Suppressor macrophage treated with lipopolysaccharide for 1 hour (primary cell): ENCODE measurements around the gene FSTL1.

Experiments used
- DNase-seq, 3 donors: peaks; one replicate each; pipeline ENCODE4 v3.0.0-alpha.2; 2020 to 2022

The FSTL1 gene

GRCh38 chr3:120468635-120469295, 18.0 kb upstream of the FSTL1 start:
- no peak for DNase-seq

DNA sequence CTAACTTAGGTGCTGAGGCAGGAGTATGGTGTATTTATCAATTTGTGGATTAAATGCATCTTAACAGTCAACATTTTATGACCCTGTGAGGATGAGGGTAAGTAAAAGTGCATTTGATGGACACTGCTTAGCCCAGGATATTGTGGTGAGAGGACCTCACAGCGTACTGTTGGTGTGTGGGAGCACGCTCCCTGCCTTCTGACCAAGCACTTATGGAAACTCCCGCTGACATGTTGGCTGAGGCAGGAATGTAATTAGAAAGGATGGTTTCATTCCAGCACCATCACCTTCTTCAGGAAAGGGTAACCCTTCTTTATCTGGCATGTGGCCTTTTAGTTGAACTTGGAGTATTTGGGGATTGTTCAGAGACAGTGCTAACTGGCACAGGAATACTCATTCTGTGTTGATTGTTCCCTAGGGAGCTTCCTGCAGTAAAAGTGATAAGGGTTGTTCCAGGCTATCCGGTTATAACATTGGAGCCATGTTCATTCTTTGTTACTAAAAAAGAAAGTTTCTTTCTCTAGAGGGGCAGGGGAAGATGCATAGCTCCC, 11.7 kb upstream of the FSTL1 start:
- DNase-seq: no peak

GRCh38 chr3:120461416-120461815, 10.6 kb upstream of the FSTL1 start:
- no peak for DNase-seq

GRCh38 chr3:120460862-120461261, 10.1 kb upstream of the FSTL1 start:
- DNase-seq: no peak

DNA sequence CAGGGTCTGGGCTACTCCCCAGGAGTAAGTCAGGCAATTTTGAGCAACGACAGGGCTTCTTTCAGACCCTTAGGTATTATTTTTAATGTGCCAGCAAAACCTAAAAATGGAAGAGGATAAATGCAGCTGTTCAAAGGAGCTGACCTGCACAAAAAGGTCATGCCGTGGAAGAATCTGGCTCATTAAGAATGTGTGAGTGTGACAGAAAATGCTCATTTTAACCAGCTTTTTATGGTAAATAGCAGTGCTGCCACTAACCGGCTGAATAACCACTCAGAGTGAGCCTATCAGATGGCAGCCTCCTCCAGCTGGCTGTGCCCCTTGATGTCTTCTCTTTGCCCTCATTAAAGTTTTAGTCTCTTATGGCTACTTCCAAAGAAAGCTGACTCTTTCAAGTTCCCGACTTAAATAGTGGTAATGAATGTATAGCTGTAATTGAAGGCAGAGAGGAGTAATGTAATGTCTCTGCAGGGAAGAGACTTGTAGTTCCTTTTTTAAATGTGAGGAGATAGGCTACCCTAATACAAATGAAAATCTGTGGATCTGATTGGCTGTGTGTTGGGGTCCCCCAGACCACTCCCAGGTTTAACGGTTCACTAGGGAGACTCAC, 9.5 kb upstream of the FSTL1 start:
- DNase-seq: no peak

GRCh38 chr3:120459196-120459595, 8.4 kb upstream of the FSTL1 start:
- no peak for DNase-seq

GRCh38 chr3:120457827-120458226, 7.0 kb upstream of the FSTL1 start:
- no peak for DNase-seq

DNA sequence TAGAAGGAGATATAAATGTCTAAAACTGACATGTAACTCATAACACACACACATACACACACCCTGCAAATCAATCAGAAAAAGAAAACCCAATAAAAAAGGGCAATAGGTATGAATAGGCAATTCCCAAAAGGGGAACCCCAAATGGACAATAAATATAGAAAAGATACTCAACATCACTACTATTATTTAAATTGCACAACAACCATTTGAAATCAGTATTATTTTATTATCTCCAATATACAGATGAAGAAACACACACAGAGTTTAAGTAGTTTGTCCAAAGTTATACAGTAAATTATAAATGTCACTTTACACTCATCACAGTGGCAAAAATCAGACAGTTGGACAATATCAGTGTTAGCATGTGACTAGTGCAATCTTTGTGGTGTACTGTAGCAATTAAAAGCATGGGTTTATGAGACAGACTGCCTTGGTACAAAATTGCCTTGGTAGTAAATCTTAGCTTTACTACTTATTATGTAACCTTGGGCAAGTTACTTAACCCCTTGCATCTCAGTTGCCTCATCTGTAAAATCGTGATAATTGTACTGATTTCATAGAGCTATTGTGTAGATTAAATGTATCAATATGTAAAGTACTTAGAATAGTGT, 3.4 kb upstream of the FSTL1 start:
- no peak for DNase-seq

DNA sequence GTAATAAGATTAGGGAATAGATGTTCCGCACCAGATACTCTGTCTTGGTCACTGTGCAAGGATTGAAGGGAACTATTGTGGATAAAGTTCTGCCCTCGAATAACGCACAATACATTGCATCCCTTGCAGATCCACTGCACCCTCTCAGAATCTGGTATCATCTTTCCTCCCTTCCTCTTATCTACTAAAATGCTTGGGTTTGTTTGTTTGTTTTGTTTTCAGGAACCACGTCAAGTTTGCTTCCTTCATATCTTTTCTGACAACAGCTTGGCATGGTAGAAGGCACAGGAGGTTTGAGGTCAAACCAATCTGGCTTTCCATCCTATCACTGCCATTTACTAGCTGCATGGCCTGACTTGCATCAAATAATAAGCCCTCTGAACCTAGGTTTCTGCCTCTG, 2.0 kb upstream of the FSTL1 start:
- no peak for DNase-seq

- no peak for DNase-seq
Measured at GRCh38 chr3:120451806-120452205, 1.0 kb upstream of the FSTL1 start.

GRCh38 chr3:120451272-120451761, 525 bp upstream of the FSTL1 start:
- DNase-seq: no peak

DNA sequence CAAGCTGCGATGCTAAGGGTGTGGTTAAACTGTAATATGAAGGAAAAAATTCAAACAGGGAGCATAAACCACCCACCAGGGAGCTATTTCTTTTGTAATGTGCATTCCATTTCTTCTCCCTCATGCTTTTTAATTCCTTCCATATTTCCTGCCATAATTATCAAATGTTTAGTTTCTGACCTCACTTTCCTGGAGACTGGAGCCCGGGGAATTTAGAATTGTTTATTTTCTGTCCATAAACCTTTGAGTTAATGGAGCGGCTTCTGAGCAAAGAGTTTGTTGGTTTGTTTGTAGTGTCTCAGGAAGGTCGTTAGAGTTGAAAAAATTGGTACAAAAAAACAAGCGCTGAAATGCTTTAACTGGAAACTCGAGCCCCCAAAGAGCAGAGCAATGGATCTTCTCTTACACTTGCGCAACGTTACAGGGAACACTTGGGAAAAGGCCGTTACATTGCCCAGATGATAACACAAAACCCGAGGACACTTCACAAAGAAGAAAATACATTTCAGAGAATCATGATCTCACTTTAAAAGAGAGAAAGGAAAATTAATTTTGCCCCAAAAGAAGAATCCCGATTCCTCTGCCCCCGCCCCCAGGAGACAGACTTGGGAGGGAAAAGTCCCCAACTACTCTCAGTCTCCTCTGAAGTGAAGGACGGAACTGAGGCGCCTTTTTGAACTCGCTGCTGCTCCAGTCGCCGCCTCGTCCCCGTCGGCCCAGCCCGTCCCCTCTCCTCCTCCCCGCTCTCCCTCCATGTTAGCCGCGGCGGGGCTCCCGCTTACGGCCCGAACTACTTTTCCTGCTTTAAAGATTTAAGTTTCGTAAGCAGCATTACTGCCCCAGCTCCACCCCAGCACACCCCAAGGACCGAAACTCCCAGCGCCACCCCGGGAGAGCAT, 842 bp downstream of the FSTL1 start:
- DNase-seq: peak; percentile 37 to 43 (median 39)

GRCh38 chr3:120449251-120449650, 1.5 kb downstream of the FSTL1 start:
- no peak for DNase-seq

DNA sequence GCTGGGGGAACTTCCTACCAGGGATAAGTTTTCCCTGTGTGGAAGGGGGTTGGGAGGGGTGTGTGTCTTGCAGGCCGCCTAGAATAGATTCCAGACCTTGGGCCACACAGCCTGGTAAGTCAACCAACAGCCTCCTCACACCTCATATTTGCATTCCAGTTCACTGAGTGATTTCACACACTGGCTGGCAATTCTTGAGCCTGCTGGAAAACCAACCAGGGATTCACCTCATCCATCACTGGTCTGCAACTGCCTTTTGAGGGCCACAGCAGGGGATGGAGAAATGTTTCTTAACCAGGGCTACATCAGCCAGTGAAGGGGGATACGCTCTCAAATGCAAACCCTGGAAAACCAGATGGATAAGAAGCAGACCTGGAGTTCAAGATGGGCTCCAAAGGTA, 2.0 kb downstream of the FSTL1 start:
- DNase-seq: no peak

- DNase-seq: no peak
Measured at GRCh38 chr3:120446891-120447668, 3.7 kb downstream of the FSTL1 start.

- no peak for DNase-seq
Measured at GRCh38 chr3:120445654-120446053, 5.1 kb downstream of the FSTL1 start.

DNA sequence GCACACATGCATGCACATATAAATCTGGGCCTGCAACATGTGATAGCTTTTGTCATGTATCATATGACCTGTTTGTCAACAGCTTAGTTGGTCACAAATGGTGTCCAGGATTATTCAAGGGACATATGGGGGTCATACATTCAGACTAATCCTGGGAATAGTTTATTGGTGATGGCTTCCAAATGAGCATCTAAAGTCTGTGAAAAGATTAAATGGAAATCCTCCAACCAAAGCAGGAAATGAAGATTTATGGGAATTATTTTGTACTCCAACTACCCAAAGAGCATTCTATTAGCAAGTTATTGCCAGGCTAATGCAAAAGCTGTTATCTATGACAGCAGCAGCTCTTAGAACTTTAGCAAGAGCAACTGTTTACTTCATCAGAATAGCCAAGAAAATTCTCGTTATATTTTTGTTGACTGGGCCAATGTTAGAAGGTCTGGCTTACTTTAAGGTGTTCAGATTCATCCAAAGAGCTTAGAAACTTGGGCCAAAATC, 7.1 kb downstream of the FSTL1 start:
- no peak for DNase-seq

DNA sequence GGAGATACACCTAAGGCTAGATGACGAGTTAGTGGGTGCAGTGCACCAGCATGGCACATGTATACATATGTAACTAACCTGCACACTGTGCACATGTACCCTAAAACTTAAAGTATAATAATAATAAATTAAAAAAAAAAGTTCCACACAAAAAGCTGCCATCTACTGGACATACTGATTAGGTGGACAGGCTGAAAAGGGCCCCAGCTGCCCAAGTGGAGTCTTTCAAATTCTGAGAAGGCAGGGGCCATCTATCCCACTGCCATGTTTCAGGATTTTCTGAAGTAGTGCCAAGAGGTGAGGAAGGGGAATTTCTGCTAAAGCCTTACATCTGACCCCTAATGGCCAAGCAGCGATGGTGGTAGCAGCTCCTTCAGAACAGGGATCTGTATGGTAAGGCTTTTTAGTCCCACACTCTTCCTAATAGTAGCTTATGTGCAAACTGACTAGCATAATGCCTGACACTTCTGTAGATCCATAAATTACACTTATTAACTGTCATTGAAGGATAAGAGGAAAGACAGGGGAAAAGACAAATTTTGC, 7.7 kb downstream of the FSTL1 start:
- DNase-seq: no peak

- no peak for DNase-seq
Measured at GRCh38 chr3:120441776-120442175, 9.0 kb downstream of the FSTL1 start.

GRCh38 chr3:120440762-120441161, 10.0 kb downstream of the FSTL1 start:
- no peak for DNase-seq

DNA sequence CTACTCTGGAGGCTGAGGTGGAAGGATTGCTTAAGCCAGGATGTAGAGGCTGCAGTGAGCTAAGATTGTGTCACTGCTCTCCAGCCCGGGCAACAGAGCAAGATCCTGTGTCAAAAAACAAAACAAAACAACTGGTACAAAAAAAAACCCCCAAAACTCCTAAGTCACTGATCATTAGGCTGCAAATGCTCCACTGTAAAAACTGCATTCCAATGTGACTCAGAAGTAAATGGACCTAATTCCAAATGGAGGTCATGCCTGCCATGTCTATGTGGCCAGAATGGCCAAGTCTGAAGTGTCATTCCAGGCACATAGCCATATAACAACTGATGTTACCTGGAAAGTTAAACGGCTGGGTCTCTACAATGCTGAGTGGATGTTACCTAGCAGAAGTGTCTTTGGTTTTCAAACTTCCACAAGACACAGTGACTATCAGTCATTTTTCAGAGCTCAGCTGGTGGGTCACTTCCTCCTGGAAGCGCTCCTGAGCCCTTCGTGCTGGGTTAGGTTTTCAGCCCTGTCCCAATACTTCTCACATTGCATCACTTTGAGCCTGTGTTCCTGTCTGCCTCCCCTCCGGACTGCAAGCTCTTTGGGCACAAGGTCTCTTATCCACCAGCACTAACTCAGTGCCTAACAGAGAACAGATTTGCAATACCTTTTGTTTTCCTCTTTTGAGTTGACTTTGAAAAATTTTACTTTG, 10.6 kb downstream of the FSTL1 start:
- DNase-seq: peak in 2 of 3 donors; percentile 6 to 12
